ENCODE results near the gene DHRSX. TPM values are rescaled to one million over a fixed set of nuclear protein-coding genes. Genes with fewer than 3 reads are reported as not detected.
"Not testable (repeated sequence)": the region's sequence is repeated elsewhere in the genome, so short reads cannot be mapped to it uniquely, and the experiment has no call there.

Gene DHRSX
- total RNA-seq, 3 donors from 2014 or later (not counting 1 experiment from before 2014, with no cell fraction given) = 21.5 to 26.1 (median 22.9) TPM

- 89% methylated on average over 4 of the region's 4 CpGs for WGBS (ENCODE audit: insufficient coverage)
- H3K4me1 Mint-ChIP-seq = peaks cover 8 to 12% of the 10 kb centered on the region in 2 donors
- intact Hi-C loops (cut with micrococcal nuclease) = no loop called here
- no peak overlapping the region for H3K27ac Mint-ChIP-seq
- Histone ChIP-seq H3K27ac (ENCODE audit: low read length) (no peak overlapping the region), H3K4me1 (ENCODE audit: control insufficient read depth, insufficient read depth, low read length) (no peaks in the 10 kb centered on the region), H3K27me3 (ENCODE audit: control insufficient read depth, insufficient read depth, low read length) (no peaks in the 10 kb centered on the region), H3K9me3 (ENCODE audit: control insufficient read depth, insufficient read depth, low read length) (no peaks in the 10 kb centered on the region), H3K4me3 (ENCODE audit: low read length) (no peak overlapping the region), H3K36me3 (ENCODE audit: control insufficient read depth, insufficient read depth, low read length) (peaks cover 5% of the 10 kb centered on the region)
- H3K4me3 Mint-ChIP-seq = no peak overlapping the region
- H3K36me3 Mint-ChIP-seq = peaks cover 23% of the 10 kb centered on the region
- ATAC-seq = no peak
- no peaks in the 10 kb centered on the region for H3K27me3 Mint-ChIP-seq (ENCODE audit: low read depth in 2 of 2)
- DNase-seq = no peak
- H3K9me3 Mint-ChIP-seq = peaks cover 0 to 2% of the 10 kb centered on the region in 2 donors
- TF ChIP-seq, protein P1, sequence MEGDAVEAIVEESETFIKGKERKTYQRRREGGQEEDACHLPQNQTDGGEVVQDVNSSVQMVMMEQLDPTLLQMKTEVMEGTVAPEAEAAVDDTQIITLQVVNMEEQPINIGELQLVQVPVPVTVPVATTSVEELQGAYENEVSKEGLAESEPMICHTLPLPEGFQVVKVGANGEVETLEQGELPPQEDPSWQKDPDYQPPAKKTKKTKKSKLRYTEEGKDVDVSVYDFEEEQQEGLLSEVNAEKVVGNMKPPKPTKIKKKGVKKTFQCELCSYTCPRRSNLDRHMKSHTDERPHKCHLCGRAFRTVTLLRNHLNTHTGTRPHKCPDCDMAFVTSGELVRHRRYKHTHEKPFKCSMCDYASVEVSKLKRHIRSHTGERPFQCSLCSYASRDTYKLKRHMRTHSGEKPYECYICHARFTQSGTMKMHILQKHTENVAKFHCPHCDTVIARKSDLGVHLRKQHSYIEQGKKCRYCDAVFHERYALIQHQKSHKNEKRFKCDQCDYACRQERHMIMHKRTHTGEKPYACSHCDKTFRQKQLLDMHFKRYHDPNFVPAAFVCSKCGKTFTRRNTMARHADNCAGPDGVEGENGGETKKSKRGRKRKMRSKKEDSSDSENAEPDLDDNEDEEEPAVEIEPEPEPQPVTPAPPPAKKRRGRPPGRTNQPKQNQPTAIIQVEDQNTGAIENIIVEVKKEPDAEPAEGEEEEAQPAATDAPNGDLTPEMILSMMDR (IDR thresholded peaks at IDR 0.05) = no peak
These were observed 76.9 kb downstream of the DHRSX start for GRCh38 chrX:2423899-2424298.

GRCh38 chrX:2423282-2423681, 77.5 kb downstream of the DHRSX start:
- Histone ChIP-seq H3K27ac (ENCODE audit: low read length) (no peak overlapping the region), H3K9me3 (ENCODE audit: control insufficient read depth, insufficient read depth, low read length) (no peaks in the 10 kb centered on the region), H3K36me3 (ENCODE audit: control insufficient read depth, insufficient read depth, low read length) (peaks cover 5% of the 10 kb centered on the region), H3K27me3 (ENCODE audit: control insufficient read depth, insufficient read depth, low read length) (no peaks in the 10 kb centered on the region), H3K4me1 (ENCODE audit: control insufficient read depth, insufficient read depth, low read length) (no peaks in the 10 kb centered on the region), H3K4me3 (ENCODE audit: low read length) (no peak overlapping the region)
- TF ChIP-seq, protein P1 (IDR thresholded peaks at IDR 0.05) = no peak
- Mint-ChIP-seq H3K27ac (no peak overlapping the region), H3K27me3 (ENCODE audit: low read depth in 2 of 2) (no peaks in the 10 kb centered on the region), H3K4me1 (peaks cover 8 to 12% of the 10 kb centered on the region in 2 donors), H3K9me3 (peaks cover 0 to 2% of the 10 kb centered on the region in 2 donors), H3K4me3 (no peak overlapping the region), H3K36me3 (peaks cover 23% of the 10 kb centered on the region)
- intact Hi-C loops (cut with micrococcal nuclease) = no loop called here
- ATAC-seq (no peak), DNase-seq (no peak)
- 96% methylated on average over 4 of the region's 8 CpGs for WGBS (ENCODE audit: insufficient coverage)

GRCh38 chrX:2419418-2419817, 81.4 kb downstream of the DHRSX start:
- H3K4me3 ChIP-seq (ENCODE audit: low read length); H3K9me3 ChIP-seq (ENCODE audit: control insufficient read depth, insufficient read depth, low read length); H3K27me3 Mint-ChIP-seq (ENCODE audit: low read depth in 2 of 2); H3K4me1 ChIP-seq (ENCODE audit: control insufficient read depth, insufficient read depth, low read length); DNase-seq; H3K36me3 ChIP-seq (ENCODE audit: control insufficient read depth, insufficient read depth, low read length); H3K27ac Mint-ChIP-seq; H3K9me3 Mint-ChIP-seq; intact Hi-C loops (cut with micrococcal nuclease); H3K4me1 Mint-ChIP-seq; ATAC-seq; H3K27me3 ChIP-seq (ENCODE audit: control insufficient read depth, insufficient read depth, low read length); H3K4me3 Mint-ChIP-seq; H3K27ac ChIP-seq (ENCODE audit: low read length): not testable (repeated sequence)
- 100% methylated on average over 1 of the region's 7 CpGs for WGBS (ENCODE audit: insufficient coverage)
- H3K36me3 Mint-ChIP-seq = peaks cover 17% of the 10 kb centered on the region

GRCh38 chrX:2418000-2418399, 82.8 kb downstream of the DHRSX start:
- no peak overlapping the region for H3K4me3 ChIP-seq (ENCODE audit: low read length)
- no peaks in the 10 kb centered on the region for H3K4me1 ChIP-seq (ENCODE audit: control insufficient read depth, insufficient read depth, low read length)
- no peak overlapping the region for H3K27ac Mint-ChIP-seq
- TF ChIP-seq, protein P1 (IDR thresholded peaks at IDR 0.05) = no peak
- ATAC-seq (no peak), DNase-seq (no peak)
- intact Hi-C loops (cut with micrococcal nuclease) = no loop called here
- no peaks in the 10 kb centered on the region for H3K36me3 ChIP-seq (ENCODE audit: control insufficient read depth, insufficient read depth, low read length)
- H3K27me3 ChIP-seq (ENCODE audit: control insufficient read depth, insufficient read depth, low read length) = no peaks in the 10 kb centered on the region
- 97% methylated on average over 2 of the region's 2 CpGs for WGBS (ENCODE audit: insufficient coverage)
- peaks cover 17% of the 10 kb centered on the region for H3K36me3 Mint-ChIP-seq
- no peaks in the 10 kb centered on the region for H3K9me3 Mint-ChIP-seq
- H3K27me3 Mint-ChIP-seq (ENCODE audit: low read depth in 2 of 2) = no peaks in the 10 kb centered on the region
- H3K9me3 ChIP-seq (ENCODE audit: control insufficient read depth, insufficient read depth, low read length) = no peaks in the 10 kb centered on the region
- H3K27ac ChIP-seq (ENCODE audit: low read length) = no peak overlapping the region
- H3K4me3 Mint-ChIP-seq = no peak overlapping the region
- H3K4me1 Mint-ChIP-seq = no peaks in the 10 kb centered on the region
